HG03280 (cell line): Measurements from ENCODE around the gene TAF13.

Experiments
- ATAC-seq: cut with Tn5 transposase; IDR thresholded peaks from one replicate; pipeline ENCODE4 v1.9.1; 2021; ENCODE audit warnings: mild to moderate bottlenecking, moderate library complexity; ENCODE audit not compliant: unreplicated experiment

The TAF13 gene

GRCh38 chr1:109075531-109076490 lies at the start of gene TAF13:
TAF13 (minus strand) TSS chr1:109076003; CDS start chr1:109075947, 56 bp downstream.
- peak; percentile 100 for ATAC-seq

GRCh38 chr1:109120356-109120755 lies 44.6 kb upstream of the TAF13 start:
- no peak for ATAC-seq

GRCh38 chr1:109118089-109118488 lies 42.3 kb upstream of the TAF13 start:
- no peak for ATAC-seq

- ATAC-seq = no peak
Measured at GRCh38 chr1:109116286-109116685, 40.5 kb upstream of the TAF13 start.

GRCh38 chr1:109115685-109116084 lies 39.9 kb upstream of the TAF13 start:
- ATAC-seq = no peak

GRCh38 chr1:109114342-109114674 lies 38.5 kb upstream of the TAF13 start:
- ATAC-seq = no peak

GRCh38 chr1:109113590-109114341 lies 38.0 kb upstream of the TAF13 start, which contains the start of gene ELAPOR1:
ELAPOR1 (plus strand) TSS chr1:109114115; CDS start chr1:109114184, 69 bp downstream.
- no peak for ATAC-seq

- ATAC-seq = peak; percentile 58
Measured at GRCh38 chr1:109112652-109113285, 37.0 kb upstream of the TAF13 start.

- peak; percentile 44 for ATAC-seq
Measured at GRCh38 chr1:109112056-109112651, 36.4 kb upstream of the TAF13 start.

GRCh38 chr1:109111386-109112055 lies 35.7 kb upstream of the TAF13 start:
- no peak for ATAC-seq

GRCh38 chr1:109109906-109110305 lies 34.1 kb upstream of the TAF13 start:
- no peak for ATAC-seq

GRCh38 chr1:109107785-109108184 lies 32.0 kb upstream of the TAF13 start:
- ATAC-seq = no peak

GRCh38 chr1:109105881-109106280 lies 30.1 kb upstream of the TAF13 start:
- ATAC-seq = no peak

GRCh38 chr1:109104364-109105151 lies 28.8 kb upstream of the TAF13 start:
- ATAC-seq = no peak

GRCh38 chr1:109099938-109100773 lies 24.4 kb upstream of the TAF13 start:
- peak; percentile 92 for ATAC-seq

GRCh38 chr1:109096120-109096519 lies 20.3 kb upstream of the TAF13 start:
- no peak for ATAC-seq

GRCh38 chr1:109095631-109096030 lies 19.8 kb upstream of the TAF13 start:
- no peak for ATAC-seq

- ATAC-seq = no peak
Measured at GRCh38 chr1:109094871-109095270, 19.1 kb upstream of the TAF13 start.

- ATAC-seq = no peak
Measured at GRCh38 chr1:109094377-109094803, 18.6 kb upstream of the TAF13 start.
